Prostate gland (tissue), 2 donors: ENCODE results near the gene PKMYT1. TPM values are rescaled to one million over a fixed set of nuclear protein-coding genes. Genes with fewer than 3 reads are reported as not detected.

Experiments
- DNase-seq: peaks from one replicate; pipeline ENCODE4 v3.0.0-alpha.2; 2019; ENCODE audit warnings: low spot score
- H3K27ac ChIP-seq, 2 donors: fragments of 200-600 bp; sonication (generic); 2 replicates each; pipeline ENCODE4 v1.5.1; 2017 to 2019
- H3K27me3 ChIP-seq: fragments of 200-600 bp; sonication (generic); replicated peaks from 2 replicates; pipeline ENCODE4 v1.5.1; 2019; ENCODE audit not compliant: insufficient read depth
- H3K36me3 ChIP-seq, 2 donors: fragments of 200-600 bp; sonication (generic); 1 replicate in 1 of 2; 2 replicates in 1 of 2; pipeline versions ENCODE4 v1.5.1 to v1.8.1; 2017 to 2019
- H3K4me1 ChIP-seq: fragments of 200-600 bp; sonication (generic); replicated peaks from 2 replicates; pipeline ENCODE4 v1.5.1; 2019
- H3K4me3 ChIP-seq, 2 donors: fragments of 200-600 bp; sonication (generic); 2 replicates each; pipeline ENCODE4 v1.5.1; 2017 to 2019
- H3K9me3 ChIP-seq: fragments of 200-600 bp; sonication (generic); 2 replicates; pipeline ENCODE4 v1.5.1; 2017
- CTCF ChIP-seq, 4 experiments: fragments of 200-600 bp in 2 of 4; fragments of 450-650 bp in 2 of 4; sonication (generic) in 2 of 4; IDR thresholded peaks; 1 replicate in 3 of 4; 2 replicates in 1 of 4; pipeline ENCODE4 v1.5.1; 2016 to 2019; ENCODE audit warnings: antibody characterized with exemption in 4 of 4, mild to moderate bottlenecking in 2 of 4, moderate library complexity in 2 of 4
- POLR2A ChIP-seq: fragments of 450-650 bp; IDR thresholded peaks from one replicate; pipeline ENCODE4 v1.6.1; 2016; ENCODE audit warnings: antibody characterized with exemption, mild to moderate bottlenecking
- POLR2AphosphoS5 ChIP-seq: sonication (generic); formaldehyde crosslinking; IDR thresholded peaks from one replicate; pipeline ENCODE4 v1.6.1; 2017; ENCODE audit warnings: antibody characterized with exemption
- WGBS: methylation state at CpG from one replicate; pipeline ENCODE4 v1.1.5; 2018; 5-methylcytosine and 5-hydroxymethylcytosine counted together
- intact Hi-C: fragments of 100-400 bp; cut with DNase I; formaldehyde crosslinking; loops from one replicate; pipeline ENCODE4 v1.14.2; 2022
- total RNA-seq, 2 donors: library from RNA; depleted of rRNA; stranded (reverse); fragments of >200 nt; gene quantifications; one replicate each; pipeline ENCODE4 v1.1.0, GENCODE V29; 2016

PKMYT1 gene
- total RNA-seq, 2 donors from 2014 or later: 4.1 to 25.5 TPM

GRCh38 chr16:2955438-2955778 is 24.8 kb downstream of the PKMYT1 start:
- TF ChIP-seq CTCF (IDR thresholded peaks at IDR 0.05) (no peak), POLR2AphosphoS5 (no peak), POLR2A (no peak)
- intact Hi-C loops: no loop called here
- Histone ChIP-seq H3K4me1 (no peaks in the 10 kb centered on the region), H3K27me3 (no peaks in the 10 kb centered on the region), H3K27ac (no peak overlapping the region), H3K4me3 (no peak overlapping the region), H3K9me3 (no peaks in the 10 kb centered on the region), H3K36me3 (no peaks in the 10 kb centered on the region)
- no peak for DNase-seq
- 47% methylated on average over 9 of the region's 10 CpGs for WGBS

GRCh38 chr16:2954656-2955381 is 25.4 kb downstream of the PKMYT1 start:
- no peak overlapping the region for H3K4me3 ChIP-seq
- no peak overlapping the region for H3K27ac ChIP-seq
- H3K9me3 ChIP-seq: no peaks in the 10 kb centered on the region
- DNase-seq: no peak
- intact Hi-C loops: no loop called here
- TF ChIP-seq POLR2AphosphoS5 (no peak), POLR2A (no peak), CTCF (IDR thresholded peaks at IDR 0.05) (no peak)
- WGBS: 42% methylated on average over 26 of the region's 26 CpGs
- no peaks in the 10 kb centered on the region for H3K36me3 ChIP-seq
- H3K4me1 ChIP-seq: no peaks in the 10 kb centered on the region
- no peaks in the 10 kb centered on the region for H3K27me3 ChIP-seq

GRCh38 chr16:2953706-2954627 is 26.3 kb downstream of the PKMYT1 start:
- DNase-seq: no peak
- TF ChIP-seq CTCF (IDR thresholded peaks at IDR 0.05): no peak
- no peak for TF ChIP-seq POLR2A
- no peak for TF ChIP-seq POLR2AphosphoS5
- no peak overlapping the region for H3K27ac ChIP-seq
- H3K27me3 ChIP-seq: no peaks in the 10 kb centered on the region
- H3K9me3 ChIP-seq: no peaks in the 10 kb centered on the region
- no peak overlapping the region for H3K4me3 ChIP-seq
- no peaks in the 10 kb centered on the region for H3K36me3 ChIP-seq
- 66% methylated on average over 29 of the region's 31 CpGs for WGBS
- intact Hi-C loops: no loop called here
- H3K4me1 ChIP-seq: no peaks in the 10 kb centered on the region

- no peaks in the 10 kb centered on the region for H3K4me1 ChIP-seq
- H3K27me3 ChIP-seq: no peaks in the 10 kb centered on the region
- H3K36me3 ChIP-seq: no peaks in the 10 kb centered on the region
- H3K4me3 ChIP-seq: no peak overlapping the region
- no peaks in the 10 kb centered on the region for H3K9me3 ChIP-seq
- no peak overlapping the region for H3K27ac ChIP-seq
- intact Hi-C loops: no loop called here
- 30% methylated on average over 11 of the region's 11 CpGs for WGBS
- DNase-seq: peak; percentile 60
- no peak for TF ChIP-seq CTCF (IDR thresholded peaks at IDR 0.05)
These were observed 27.6 kb downstream of the PKMYT1 start for GRCh38 chr16:2952679-2953078.
